HG03469 (cell line): ENCODE results near the gene CEP170B.
A peak's percentile ranks its signal among the peaks of the same experiment; 100 is the strongest.
"Not testable (repeated sequence)": the region's sequence is repeated elsewhere in the genome, so short reads cannot be mapped to it uniquely, and the experiment has no call there.

ENCODE experiments used
- ATAC-seq: cut with Tn5 transposase; IDR thresholded peaks from one replicate; pipeline ENCODE4 v1.9.1; 2021; ENCODE audit warnings: mild to moderate bottlenecking, moderate library complexity, moderate number of reproducible peaks; ENCODE audit not compliant: unreplicated experiment

The CEP170B gene

GRCh38 chr14:104904650-104905578 is 39.8 kb downstream of the CEP170B start:
- not testable (repeated sequence) for ATAC-seq

GRCh38 chr14:104905579-104905933 is 40.5 kb downstream of the CEP170B start:
- ATAC-seq, result not testable (repeated sequence)

- ATAC-seq, result no peak
Measured at GRCh38 chr14:104908303-104908702, 43.2 kb downstream of the CEP170B start.

GRCh38 chr14:104912053-104912452 is 47.0 kb downstream of the CEP170B start:
- no peak for ATAC-seq

GRCh38 chr14:104913435-104913834 is 48.4 kb downstream of the CEP170B start:
- ATAC-seq, result no peak

GRCh38 chr14:104917116-104917515 is 52.0 kb downstream of the CEP170B start:
- no peak for ATAC-seq

DNA sequence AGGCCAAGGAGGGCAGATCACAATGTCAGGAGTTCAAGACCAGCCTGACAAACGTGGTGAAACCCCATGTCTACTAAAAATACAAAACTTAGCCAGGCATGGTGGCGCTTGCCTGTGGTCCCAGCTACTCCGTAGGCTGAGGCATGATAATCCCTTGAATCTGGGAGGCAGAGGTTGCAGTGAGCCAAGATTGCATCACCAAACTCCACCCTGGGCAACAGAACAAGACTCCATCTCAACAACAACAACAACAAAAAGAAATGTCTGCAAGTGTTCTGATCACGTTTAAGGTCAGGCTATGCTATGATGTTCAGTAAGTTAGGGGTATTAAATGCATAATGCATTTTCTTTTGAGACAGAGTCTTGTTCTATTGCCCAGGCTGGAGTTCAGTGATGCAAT is 52.9 kb downstream of the CEP170B start:
- no peak for ATAC-seq

GRCh38 chr14:104919152-104919992 is 54.3 kb downstream of the CEP170B start:
- ATAC-seq, result not testable (repeated sequence)

- ATAC-seq, result no peak
Measured at GRCh38 chr14:104919993-104920315, 54.9 kb downstream of the CEP170B start.

- ATAC-seq, result no peak
Measured at GRCh38 chr14:104923640-104924420, 58.8 kb downstream of the CEP170B start.

DNA sequence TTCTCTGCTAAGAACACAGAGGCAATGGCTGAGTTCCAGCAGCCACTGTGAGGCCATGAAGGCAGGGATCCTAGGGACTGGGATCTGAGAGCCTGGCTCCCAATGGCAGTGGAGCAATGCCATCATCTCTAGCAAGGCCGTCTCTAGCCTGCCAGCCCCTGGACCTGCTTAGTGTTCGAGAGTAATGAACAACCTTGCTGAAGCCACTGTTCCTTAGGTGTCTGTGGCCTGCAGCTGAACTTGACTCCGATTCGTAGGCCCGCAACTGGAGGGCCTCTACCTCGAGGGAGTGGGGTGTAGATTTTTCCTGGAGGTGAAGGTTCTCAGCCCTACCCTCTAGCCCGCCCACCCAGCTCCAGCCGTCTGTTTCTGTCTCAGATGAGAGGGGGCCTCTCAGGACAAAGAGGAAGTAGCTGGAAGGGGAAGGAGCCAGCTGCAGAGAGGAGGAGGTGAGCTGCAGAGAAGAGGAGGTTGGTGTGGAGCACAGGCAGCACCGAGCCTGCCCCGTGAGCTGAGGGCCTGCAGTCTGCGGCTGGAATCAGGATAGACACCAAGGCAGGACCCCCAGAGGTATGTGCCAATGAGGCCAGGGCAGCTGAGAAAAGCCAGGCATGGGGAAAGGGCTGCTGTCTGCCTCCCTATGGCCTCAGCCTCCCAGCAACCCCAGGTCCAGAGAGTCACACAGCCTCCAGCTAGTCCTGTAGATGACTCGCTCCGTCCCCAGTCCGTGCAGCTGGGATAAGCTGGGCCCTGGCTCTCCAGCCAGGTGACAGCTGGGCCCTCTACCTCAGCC is 59.5 kb downstream of the CEP170B start, which contains the start of gene PLD4:
PLD4 (plus strand) TSS at position 459 of the 793 bp plus-strand sequence. CDS start 2,262 bp downstream, outside the sequence.
- no peak for ATAC-seq

GRCh38 chr14:104925214-104925854 is 60.3 kb downstream of the CEP170B start:
- ATAC-seq, result no peak

DNA sequence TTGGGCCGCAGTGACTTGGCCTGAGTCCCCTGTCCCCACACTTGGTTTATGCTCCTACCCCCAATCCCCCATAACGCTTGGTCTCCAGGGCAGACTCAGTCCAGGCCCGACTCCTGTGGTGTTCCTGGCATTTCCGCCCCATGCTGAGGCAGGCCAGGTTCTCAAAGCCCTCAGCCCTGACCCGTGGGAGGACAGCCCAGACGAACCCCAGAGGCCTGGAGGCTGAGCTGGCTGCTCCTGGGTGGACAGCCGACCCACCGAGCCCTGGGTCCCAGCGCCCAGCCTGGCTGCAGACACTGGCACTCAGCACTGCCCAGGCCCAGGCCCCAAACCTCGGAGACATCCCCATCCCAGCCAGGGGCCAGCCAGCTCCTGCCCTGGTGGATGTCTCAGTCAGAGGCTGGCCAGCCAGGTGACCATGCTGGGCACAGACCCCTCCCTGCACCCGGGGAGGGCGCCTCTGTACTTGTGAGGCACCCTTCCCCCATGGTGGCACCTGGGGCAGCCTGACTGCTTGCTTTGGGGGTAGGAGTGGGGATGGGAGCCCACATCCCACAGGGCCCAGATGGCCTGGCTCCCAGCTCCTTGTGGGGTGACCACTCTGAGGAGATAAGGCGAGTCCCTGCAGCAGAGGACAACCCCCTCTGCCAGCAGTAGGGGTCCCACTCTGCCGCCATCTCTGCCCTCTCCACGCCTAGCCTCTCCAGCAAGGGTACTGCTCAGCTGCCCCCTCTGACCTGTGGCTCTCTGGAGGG is 61.0 kb downstream of the CEP170B start:
- ATAC-seq, result no peak

DNA sequence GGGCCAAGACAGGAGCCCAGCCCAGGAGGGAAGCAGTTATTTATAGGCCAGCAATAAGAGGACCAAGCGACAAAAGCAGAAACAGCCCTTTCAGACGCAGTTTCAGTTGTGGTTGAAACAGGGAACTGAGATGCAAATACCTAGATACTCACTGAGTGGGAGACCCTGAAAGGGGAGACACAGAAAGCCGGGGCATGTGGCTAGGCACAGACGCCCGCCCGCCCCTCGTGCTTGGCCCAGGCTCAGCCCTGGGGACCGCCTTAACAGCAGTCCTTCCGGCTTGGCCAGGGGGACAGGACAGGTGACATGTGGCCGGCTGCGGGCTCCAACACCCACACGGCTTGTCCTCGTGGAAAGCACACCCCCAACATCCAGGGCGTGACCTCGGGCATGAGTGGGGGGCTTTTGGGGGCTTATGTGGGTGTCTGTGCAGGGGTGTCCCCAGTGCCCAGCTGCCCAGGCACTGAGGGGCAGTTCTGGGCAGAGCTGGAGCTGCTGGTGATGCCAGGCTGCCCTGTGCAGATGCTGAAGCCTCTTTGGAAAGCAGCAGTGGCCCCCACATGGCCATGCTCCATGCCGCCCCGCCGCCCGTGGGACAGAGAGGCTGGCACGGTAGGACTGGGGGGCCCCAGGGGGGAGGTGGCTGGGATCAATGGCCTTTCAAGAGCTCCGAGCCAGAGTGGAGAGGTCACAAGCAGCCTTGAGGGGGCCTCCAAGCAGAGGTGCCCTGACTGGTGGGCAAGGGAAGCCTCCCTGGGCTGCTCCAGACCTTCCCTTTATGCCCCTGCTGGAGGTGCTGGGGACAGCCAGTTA is 61.8 kb downstream of the CEP170B start:
- peak; percentile 77 for ATAC-seq

- no peak for ATAC-seq
Measured at GRCh38 chr14:104927432-104927816, 62.4 kb downstream of the CEP170B start.

DNA sequence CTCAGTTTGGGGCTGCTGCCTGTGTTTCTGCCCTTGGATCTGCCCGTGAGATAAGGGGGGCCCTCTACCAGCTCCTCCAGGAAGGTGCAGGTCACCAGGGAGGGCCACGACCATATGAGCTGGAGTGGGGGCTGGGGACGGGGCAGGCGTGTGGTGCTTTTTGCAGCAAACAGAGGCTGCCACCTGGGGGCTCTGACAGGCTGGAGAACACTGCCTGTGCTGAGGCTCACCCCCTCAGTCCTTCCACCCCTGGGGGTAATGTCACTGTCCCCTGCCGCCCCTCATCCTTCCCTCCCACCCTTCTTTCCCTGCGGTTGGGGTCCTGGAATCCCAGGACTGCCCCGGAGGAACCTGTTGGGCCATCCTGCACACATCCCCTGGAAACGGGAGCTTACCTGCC is 62.8 kb downstream of the CEP170B start:
- ATAC-seq, result no peak

GRCh38 chr14:104928391-104929133 is 63.5 kb downstream of the CEP170B start:
- no peak for ATAC-seq
